GM19025 (cell line): ENCODE measurements around the gene HPS1.

Source experiments
- ATAC-seq: cut with Tn5 transposase; IDR thresholded peaks from one replicate; pipeline ENCODE4 v1.9.1; 2021; ENCODE audit warnings: mild to moderate bottlenecking, low read depth, moderate library complexity; ENCODE audit not compliant: unreplicated experiment

The HPS1 gene

DNA sequence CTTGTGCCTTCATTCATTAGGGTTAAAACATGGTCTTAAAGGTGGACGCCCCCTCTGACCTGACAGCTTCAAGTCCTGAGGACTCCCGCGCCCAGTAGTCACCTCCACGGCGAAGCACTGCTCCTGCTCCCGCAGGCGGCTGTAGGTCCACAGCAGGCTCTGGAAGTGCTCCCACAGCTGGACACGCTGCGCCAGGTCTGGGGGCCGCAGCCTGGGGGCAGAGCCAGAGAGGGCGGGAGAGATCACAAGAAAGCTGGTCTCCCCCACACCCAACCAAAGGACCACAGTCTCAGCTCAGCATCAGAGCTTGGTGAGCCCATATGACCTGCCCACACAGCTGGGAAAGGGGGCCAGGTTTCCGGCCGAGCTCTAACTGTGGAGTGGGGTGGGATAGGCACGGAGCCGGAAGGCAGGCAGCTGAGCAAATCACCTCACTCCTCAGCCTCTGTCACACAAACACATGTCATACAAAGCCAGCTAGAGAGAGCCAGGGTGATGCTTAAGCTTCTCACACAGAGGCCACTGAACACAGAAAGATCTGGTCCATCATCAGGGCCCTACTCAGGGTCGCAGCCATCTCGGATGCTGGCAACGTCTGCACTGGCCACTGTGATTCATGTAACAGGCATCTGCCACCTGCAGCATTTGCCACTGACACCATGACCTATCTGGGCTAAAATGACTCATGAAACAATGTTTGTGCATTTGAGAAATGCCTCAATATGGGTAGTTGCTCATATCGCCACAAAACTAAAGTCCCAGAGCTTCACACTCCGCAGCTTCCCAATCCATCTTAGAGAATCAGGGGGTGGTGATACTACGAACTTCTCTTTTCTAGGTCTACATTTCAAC, 12.6 kb downstream of the HPS1 start:
- ATAC-seq, result no peak

DNA sequence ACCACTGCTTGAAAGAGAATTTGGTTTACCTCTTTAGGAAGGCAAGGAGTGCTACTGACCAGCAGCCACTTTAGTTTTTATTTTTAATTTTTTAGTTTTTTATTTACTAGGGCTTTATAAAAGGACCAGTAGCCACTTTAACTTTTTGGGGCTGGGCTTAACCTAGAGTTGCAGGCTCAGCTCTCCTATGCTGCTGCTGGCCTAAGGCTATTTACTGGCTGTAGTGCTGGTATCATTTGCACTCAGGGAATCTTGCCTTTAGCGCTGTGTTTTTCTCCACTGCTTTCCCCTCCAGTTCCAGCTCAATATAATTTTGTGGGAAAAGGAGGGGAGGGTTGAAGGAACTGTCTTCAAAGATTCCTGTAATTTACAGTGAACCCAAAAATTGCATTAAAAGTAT, 13.4 kb downstream of the HPS1 start:
- no peak for ATAC-seq

DNA sequence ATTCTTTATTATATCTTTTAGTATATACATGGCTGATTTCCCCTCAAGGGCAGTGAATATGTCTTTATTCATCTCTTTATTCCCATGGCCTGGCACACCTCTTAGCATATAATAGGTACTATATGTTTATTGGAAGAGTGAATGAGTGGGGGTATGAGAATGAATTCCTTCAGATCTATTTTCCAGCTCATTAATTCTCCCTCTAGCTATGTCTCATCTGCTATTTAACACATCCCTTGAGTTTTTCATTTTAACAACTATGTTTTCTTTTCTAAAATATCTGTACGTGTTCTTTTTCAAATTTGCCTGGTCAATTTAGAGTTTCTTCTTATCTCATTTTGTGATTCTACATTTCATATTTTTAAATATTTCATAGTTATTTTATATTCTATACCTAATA, 14.4 kb downstream of the HPS1 start:
- ATAC-seq, result no peak

DNA sequence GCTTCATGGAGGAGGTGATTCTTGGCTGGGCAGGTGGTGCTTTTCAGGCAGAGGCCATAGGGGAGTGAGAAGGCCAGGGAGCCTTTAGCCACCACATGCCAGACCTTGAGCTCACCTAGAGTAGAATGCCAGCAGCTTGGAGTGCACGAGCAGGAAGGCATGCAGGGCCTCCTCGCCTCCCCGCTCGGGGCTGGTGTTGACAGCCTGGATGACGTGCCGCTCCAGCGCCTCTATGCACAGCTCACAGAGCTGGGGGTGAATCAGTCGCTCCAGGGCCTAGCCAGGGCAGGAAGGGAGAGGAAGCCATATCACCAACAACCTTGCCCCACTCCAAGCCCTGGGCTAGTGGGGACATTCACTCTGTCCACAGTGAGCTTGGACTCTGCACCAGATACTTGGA, 15.7 kb downstream of the HPS1 start:
- ATAC-seq, result no peak

DNA sequence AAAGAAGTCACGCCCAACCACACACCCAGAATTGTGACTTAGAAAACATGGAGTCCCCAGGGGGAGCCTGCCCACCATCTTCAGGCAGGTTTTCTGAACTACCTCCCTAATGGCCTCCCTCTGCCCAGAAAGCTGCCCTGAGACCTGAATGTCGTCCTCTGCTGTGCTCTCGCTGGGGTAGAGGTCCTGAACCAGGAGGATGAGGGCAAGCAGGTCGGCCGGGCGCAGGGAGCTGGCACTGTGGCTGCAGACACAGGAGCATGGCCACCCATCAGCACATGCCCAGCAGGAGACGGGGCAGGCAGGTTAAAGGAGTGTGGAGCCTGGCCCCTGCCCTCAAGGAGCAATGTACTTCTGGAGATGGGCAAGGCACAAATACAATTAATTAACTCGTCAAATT, 16.3 kb downstream of the HPS1 start:
- ATAC-seq, result no peak

DNA sequence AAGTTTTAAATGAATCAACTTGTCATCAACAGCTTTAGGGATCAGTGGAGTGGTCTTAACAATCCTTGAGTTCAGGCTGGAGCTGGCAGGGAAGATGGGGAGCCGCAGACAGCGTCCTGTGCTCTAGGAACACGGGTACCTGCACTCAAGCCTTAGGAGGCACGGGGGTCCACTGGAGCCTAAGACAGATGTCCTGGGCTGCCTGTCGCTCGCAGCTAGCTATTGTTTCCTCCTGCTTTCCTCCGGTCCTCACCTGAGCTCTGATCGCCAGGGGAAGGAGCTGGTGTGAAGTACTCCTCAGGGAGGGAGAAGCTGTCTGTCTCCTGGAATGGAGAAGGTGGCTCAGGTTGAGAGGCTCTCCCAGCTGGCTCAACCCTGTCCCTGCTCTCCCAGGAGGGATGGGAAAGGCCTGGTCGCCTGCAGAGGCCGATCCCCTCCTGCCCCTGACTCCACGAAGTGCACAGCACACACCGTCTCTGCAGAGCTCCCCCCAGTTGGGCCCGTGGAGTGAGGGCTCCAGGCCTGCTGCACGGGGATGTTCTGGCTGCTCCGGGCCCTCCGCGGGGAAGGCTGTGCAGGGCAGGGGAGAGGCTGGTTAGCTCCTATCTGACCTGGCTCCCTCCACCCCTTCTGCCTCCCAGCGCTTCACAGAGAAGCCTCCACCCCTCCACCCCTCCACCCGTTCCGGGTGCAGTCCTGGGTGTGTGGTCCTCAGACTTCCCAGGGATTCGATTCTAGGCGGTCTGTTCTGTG, 17.2 kb downstream of the HPS1 start:
- ATAC-seq, result no peak

DNA sequence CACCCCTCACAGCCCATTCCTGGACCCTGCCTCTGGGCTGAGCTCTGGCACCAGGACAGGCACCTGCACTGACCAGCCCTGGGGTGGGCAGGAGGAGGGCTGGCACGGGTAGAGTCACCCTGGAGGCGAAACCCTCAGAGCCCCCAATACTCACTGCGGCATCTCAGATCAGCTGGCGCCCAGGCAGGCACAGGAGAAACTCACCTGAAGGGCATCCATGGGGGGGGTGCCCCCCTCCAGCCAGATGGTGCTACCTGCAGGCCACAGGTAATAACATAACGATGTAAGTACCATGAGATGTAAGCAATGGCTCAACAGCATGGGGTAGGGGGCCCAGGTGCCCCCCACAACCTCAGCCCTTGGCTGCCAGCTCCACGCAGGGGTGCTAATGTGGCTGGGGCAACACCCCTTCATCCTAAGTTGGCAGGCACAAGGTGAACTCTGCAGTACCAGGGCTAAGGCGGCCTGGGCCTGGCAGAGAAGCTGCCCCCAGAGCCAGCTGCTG, 19.7 kb downstream of the HPS1 start:
- no peak for ATAC-seq

DNA sequence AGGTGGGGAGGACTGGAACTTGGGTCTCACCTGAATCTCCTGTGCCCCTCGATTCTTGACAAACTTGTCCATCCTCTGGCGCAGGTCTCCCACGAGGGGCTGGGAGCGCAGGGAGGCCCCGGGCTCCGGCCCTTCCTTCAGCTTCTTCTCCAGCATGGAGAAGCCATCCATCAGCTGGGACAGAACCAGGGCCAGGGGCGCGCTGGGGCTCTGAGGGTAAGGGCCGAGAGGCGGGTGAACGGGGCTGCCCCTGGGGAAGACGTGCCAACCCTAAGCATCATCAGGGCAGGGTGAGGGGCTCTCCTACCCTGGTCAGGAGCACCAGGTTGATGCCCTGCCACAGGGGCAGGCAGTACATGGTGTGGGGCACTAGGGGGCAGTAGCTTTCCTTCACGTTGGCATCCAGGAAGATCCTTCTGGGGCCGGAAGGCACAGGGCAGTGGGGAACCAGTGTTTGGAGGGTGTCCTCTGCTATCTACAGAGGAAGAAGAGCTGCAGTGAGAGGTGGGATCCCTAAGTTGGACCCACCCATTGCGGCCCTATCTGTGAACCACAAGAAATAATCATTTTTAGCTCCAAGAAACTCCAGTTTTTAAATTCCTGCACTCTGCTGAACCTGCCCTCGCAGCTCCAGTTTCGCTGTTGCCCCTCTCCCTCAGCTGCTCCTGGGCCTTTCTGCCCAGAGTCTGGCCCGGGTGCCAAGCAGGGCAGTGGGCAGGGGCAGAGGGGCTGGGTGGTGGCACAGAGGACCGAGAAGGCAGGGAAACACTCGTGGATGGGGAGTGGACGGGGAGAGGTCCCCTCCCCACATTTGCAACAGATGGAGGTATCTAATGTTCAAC, 21.0 kb downstream of the HPS1 start:
- ATAC-seq, result peak; percentile 63

DNA sequence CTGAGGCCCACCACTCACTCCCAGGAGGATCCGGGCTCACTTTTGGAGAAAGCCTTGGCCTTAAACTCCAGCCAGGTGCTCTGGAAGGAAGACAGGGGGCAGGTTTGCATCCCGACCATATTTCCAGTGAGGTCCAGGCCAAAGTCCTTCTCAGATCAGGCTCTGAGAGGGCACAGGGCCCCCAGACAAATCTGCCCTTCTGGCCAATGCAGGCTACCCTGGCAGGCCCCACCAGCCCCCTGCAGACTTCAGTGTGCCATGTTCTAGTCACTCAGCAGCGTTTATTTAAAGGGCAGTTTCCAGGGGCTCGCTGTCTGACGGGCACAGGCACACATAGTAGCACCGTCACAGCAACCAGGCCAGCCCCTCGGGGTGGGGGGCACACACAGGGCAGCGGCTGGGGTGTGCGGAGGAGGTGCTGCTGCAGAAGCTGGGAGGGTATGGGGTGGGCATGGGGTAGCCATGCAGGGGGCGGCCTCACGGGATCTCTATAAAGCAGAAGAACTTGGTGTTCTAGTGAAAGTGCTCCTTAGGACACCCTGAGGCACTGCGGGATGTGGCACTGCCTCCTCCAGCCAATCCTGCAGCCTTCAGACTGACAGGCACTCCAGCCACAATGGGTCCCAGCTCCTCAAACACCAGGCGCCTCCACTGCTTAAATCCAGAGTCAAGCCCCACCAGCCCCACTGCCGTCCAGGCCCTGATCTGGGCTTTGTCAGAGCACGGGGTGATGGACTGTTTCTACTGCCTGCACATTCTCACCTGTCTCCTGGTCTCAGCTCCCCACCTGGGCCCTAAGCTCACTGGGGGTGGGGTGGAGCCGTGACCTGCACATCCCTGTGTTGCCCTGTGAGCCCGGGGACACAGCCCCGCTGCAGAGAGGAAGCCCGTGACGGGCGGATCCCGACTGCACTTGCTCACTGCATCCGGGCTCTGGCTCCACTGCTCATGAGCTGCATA, 22.2 kb downstream of the HPS1 start:
- ATAC-seq, result no peak

DNA sequence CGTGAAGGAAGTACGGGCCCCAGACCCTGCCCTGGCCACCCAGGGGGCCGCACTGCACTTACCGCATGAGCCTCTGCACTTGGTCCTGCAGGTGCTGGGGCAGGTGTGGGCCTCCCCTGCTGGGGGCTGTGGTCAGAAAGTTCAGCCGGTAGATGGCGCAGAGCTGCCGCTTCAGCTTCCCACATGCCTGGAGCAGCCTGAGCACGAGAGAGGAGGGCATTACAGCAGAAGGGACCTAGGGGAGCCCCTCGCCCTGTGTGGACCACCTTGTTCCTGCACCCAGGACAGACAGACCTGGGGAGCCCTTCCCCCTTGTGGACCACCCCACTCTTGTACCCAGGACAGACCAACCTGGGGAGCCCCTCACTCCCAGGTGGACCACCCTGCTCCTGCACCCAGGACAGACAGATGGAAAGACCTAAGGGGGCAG, 23.0 kb downstream of the HPS1 start:
- ATAC-seq, result no peak

DNA sequence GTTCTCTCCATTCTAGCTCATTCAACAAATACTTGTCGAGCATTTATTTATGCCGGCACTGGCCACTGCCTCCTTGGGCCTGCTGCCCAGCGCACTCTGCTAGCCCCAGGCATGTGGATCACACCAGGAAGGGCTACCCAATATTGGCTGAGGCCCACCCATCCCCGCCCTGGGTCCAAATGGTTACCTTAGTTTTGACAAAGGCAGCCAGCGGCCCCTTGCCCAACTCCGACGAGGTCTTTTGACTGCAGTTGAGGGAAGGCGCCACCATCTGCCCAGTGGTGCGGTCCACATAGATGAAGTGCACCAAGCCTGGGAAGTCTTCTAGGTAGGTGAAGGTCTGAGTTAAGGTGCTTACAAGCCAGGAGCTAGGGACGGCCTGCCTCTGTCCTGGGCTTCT, 24.6 kb downstream of the HPS1 start:
- no peak for ATAC-seq

DNA sequence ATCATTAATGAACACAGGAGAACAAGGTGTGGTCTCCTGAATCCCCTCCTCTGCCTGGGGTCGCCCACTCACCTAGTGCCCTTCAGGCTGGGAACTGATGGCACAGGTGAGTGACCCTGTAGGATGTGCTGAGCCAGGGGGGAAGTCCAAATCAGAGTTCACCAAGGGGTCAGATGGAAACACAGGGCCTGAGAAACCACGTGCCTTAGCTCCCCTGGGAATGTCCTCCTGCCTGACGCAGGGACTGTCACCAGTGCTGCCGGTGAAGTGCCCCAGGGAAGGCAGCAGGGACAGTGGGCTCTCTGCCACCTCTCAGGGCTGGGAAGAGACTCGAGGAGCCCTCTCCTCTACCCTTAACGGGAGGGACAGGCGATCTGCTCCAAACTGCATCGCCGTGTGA, 25.9 kb downstream of the HPS1 start:
- no peak for ATAC-seq

DNA sequence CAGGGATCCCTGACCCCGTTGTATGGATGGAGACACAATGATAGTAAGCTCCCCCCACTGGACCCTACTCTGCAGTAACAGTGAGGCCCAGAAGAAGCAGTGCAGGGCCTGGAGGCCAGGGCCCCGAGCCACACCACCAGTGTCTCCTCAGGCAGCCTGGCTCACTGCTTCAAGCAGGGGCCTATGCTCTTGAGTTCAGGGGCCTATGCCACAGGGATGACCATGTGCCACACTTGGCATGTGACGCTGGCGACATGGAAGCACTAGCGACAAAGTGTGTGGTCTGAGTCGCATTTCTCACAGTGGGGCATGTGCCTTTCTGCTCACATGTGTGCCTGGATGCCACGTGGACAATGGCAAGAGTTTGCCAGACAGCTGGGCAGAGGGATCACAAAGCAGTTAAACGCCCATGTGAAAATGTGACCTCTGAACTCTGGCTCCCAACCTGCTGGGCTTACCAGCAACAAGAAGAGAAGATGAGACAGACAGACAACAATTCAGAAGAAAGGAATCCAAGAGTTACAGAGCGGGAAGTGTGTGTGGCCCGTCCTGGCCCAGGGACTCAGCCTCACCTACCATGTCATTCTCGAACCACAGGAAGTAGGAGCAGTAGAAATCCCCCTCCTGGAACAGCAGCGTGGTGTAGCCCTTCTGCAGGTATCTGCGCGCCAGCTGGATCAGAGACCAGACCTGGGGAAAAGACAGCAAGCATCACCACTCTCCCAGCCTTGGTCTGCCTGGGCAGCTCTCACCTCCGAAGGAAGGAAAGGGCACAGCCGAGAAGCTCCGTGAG, 27.1 kb downstream of the HPS1 start:
- ATAC-seq, result no peak

DNA sequence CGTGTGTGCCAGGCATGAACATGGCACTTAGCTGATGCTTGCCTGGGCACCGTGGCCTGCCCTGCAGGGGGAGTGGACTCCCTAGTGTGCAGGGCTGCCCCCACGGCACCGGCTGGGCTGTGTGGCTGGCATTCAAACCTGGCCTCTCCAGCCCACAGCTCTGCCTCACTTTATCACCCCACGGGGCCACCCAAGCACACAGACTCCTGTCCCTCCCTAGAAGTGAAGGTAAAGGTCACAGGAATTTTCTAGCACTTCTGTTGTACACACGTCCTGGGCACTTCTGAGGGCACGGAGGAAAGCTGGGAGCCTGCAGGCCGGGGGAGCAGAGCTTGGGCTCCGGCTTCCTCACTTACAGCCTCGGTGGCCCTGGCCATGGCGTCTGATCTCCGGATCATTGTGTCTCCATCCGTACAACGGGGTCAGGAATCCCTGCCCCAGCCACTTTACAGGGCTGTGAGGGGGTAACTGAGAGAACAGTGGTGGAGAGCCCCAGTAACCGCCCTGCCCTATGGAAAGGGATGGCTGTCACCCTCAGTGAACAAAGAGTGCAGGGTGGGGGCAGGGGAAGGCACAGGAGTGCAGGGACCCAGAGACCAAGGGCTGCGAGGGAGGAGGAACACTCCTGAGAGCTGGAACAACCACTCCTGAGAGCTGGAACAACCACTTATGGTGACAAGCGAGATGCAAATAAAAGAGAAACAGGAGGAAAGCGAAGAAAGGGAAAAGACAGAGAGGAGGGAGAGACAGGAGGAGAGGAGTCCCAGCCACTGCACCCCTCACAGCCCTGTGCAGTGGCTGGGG, 27.9 kb downstream of the HPS1 start:
- no peak for ATAC-seq

DNA sequence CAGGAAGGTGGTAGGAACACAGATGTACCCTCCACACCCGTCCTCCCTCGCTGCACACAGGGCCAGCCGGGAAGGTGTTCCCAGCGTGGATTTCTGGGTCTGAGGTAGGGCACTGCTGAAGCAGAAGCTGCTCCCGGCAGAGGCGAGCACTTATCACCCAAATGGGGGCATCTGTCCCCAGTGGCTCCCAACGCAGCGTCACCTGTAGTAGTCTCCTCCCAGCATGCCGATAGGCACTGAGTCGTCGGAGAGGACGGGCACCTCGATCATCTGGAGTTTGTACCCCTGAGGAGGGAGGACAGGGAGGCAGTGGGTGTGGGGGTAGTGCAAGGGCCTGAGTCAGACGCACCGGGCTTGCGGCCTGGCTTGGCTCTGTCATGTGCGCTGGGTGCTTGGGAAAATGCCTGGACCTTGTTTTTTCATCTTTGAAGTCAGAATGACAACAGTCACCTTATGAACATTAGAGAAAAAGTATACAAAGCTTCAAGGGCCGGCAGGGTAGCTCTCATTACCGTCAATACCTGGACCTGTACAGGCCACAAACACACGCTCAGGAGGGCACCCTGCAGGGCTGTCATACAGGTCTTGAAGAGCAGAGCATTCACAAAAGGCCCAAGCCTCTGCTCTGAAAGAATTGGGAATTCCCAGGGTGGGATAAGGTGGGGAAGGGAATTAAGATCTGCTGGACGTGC, 28.6 kb downstream of the HPS1 start:
- ATAC-seq, result no peak

DNA sequence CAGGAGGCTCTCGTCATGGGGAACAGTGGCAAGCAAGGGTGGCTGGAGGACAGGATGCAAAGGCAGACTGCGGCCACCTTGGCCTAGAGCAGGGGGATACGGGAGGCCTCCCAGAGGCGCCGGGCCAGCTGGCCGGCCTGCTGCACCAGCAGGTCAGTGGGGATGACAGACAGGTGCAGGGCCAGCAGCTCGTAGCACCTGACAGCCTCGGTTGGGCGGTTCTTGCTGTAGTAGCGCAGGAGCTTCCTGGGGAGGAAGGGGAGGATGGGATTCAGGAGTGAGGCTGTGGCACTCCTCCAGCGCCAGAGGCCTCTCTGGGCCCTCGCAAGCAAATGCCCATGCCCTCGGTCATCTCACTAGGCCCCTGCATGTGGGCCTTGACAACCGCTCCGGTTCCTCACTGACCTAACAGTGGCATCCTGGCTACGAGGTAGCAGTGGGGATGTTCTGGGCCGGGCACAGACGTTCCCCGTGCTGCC, 29.2 kb downstream of the HPS1 start:
- ATAC-seq, result no peak

DNA sequence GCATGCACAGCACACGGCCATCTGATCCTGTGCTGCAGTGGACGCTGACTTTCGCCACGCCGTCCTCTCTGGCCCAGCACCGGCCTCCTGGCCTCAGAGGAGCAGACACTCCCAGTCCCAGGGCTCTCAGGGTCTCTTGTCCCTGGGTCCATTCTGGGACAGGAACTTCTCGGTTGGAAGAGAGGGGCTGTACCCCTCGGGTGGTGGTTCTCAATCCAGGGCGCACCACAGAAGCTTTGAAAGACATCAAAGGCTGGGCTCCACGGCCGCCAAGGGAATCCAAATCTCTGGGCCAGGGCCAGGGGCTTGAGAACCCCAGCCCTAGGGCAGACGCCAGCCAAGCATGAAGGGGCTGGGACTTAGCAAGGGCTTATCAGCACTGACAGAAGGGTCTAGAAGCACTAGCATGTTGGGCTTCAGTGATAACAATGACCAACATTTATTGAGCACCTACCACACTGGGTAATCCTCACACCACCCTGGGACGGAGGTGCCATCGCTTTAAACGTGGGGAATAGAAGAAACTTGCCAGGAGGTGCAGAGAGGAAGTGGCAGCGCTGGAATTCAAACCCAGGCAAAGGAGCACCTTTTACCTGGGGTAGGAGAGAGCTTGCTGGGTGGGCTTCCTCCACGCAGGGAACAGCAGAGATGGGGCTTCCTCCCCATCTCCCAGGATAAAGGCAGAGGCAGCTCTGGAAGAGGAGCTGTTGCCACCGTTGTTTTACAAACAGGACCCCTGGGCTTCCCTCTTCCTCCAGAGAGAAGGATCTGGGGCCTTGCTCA, 29.9 kb downstream of the HPS1 start:
- ATAC-seq, result no peak
